H9 (cell line): ENCODE data around the gene LIF. TPM values are rescaled to one million over a fixed set of nuclear protein-coding genes. Genes with fewer than 3 reads are reported as not detected.

Source experiments
- DNase-seq: peaks from one replicate; pipeline ENCODE4 v3.0.0-alpha.2; 2017
- H2AFZ ChIP-seq: one replicate; pipeline ENCODE4 v1.6.1; 2013; ENCODE audit warnings: mild to moderate bottlenecking, low read length, control low read depth, moderate library complexity
- H2AK5ac ChIP-seq: 2 replicates; pipeline ENCODE4 v1.6.1; 2013; ENCODE audit warnings: low read length, control low read depth, mixed read lengths; ENCODE audit not compliant: insufficient read length
- H2BK120ac ChIP-seq: one replicate; pipeline ENCODE4 v1.6.1; 2013; ENCODE audit warnings: low read depth, mild to moderate bottlenecking, low read length, control low read depth, inconsistent platforms; ENCODE audit not compliant: poor library complexity, severe bottlenecking
- H2BK12ac ChIP-seq: 2 replicates; pipeline ENCODE4 v1.6.1; 2013; ENCODE audit warnings: low read length, control low read depth, mixed read lengths, low read depth; ENCODE audit not compliant: insufficient read length
- H2BK15ac ChIP-seq: 2 replicates; pipeline ENCODE4 v1.6.1; 2013; ENCODE audit warnings: low read depth, low read length, control low read depth
- H2BK20ac ChIP-seq: one replicate; pipeline ENCODE4 v1.6.1; 2013; ENCODE audit warnings: low read depth, mild to moderate bottlenecking, low read length, control low read depth, inconsistent platforms; ENCODE audit not compliant: poor library complexity, severe bottlenecking
- H2BK5ac ChIP-seq: 2 replicates; pipeline ENCODE4 v1.6.1; 2013; ENCODE audit warnings: low read length, control low read depth, mixed read lengths; ENCODE audit not compliant: insufficient read length
- H3K14ac ChIP-seq: 2 replicates; pipeline ENCODE4 v1.6.1; 2013; ENCODE audit warnings: low read length, control low read depth; ENCODE audit not compliant: insufficient read depth
- H3K18ac ChIP-seq: 2 replicates; pipeline ENCODE4 v1.6.1; 2013; ENCODE audit warnings: low read depth, mild to moderate bottlenecking, mixed read lengths, low read length, control low read depth; ENCODE audit not compliant: insufficient read length
- H3K23ac ChIP-seq: 2 replicates; pipeline ENCODE4 v1.6.1; 2013; ENCODE audit warnings: low read length, control low read depth, mixed read lengths, low read depth; ENCODE audit not compliant: insufficient read length
- H3K23me2 ChIP-seq: 2 replicates; pipeline ENCODE4 v1.6.1; 2013; ENCODE audit warnings: low read depth, mild to moderate bottlenecking, mixed read lengths, low read length, control low read depth; ENCODE audit not compliant: insufficient read length, poor library complexity, severe bottlenecking
- H3K27ac ChIP-seq: 2 replicates; pipeline ENCODE4 v1.5.1; 2013; ENCODE audit warnings: low read length, control low read depth, mixed read lengths, low read depth; ENCODE audit not compliant: insufficient read length
- H3K27me3 ChIP-seq: 2 replicates; pipeline ENCODE4 v1.6.1; 2013; ENCODE audit warnings: low read length, control low read depth, inconsistent platforms; ENCODE audit not compliant: insufficient read depth
- H3K4ac ChIP-seq: 2 replicates; pipeline ENCODE4 v1.6.1; 2013; ENCODE audit warnings: low read depth, mild to moderate bottlenecking, control low read depth, inconsistent platforms, low read length, moderate library complexity
- H3K4me1 ChIP-seq: 2 replicates; pipeline ENCODE4 v1.6.1; 2013; ENCODE audit warnings: low read length, control low read depth, inconsistent platforms; ENCODE audit not compliant: insufficient read depth
- H3K4me2 ChIP-seq: 2 replicates; pipeline ENCODE4 v1.6.1; 2013; ENCODE audit warnings: low read length, control low read depth, mixed read lengths; ENCODE audit not compliant: insufficient read length, insufficient read depth
- H3K56ac ChIP-seq: 2 replicates; pipeline ENCODE4 v1.6.1; 2013; ENCODE audit warnings: low read depth, mild to moderate bottlenecking, mixed read lengths, low read length, control low read depth; ENCODE audit not compliant: insufficient read length
- H3K79me1 ChIP-seq: 2 replicates; pipeline ENCODE4 v1.6.1; 2013; ENCODE audit warnings: low read depth, mild to moderate bottlenecking, moderate library complexity, low read length, control low read depth, inconsistent platforms; ENCODE audit not compliant: insufficient read depth, poor library complexity, severe bottlenecking
- H3K79me2 ChIP-seq: 2 replicates; pipeline ENCODE4 v1.6.1; 2013; ENCODE audit warnings: low read length, control low read depth, inconsistent platforms; ENCODE audit not compliant: insufficient read depth
- H3K9ac ChIP-seq: 2 replicates; pipeline ENCODE4 v1.6.1; 2013; ENCODE audit warnings: low read length, control low read depth, mixed read lengths; ENCODE audit not compliant: insufficient read length; ENCODE audit errors: extremely low read depth
- H3K9me3 ChIP-seq: one replicate; pipeline ENCODE4 v1.6.1; 2013; ENCODE audit warnings: low read depth, low read length, inconsistent platforms; ENCODE audit not compliant: control insufficient read depth
- H3T11ph ChIP-seq: one replicate; pipeline ENCODE4 v1.6.1; 2013; ENCODE audit warnings: mild to moderate bottlenecking, low read length, control low read depth, inconsistent platforms
- H4K20me1 ChIP-seq: one replicate; pipeline ENCODE4 v1.6.1; 2013; ENCODE audit not compliant: control insufficient read depth, insufficient read length, insufficient read depth
- H4K5ac ChIP-seq: 2 replicates; pipeline ENCODE4 v1.6.1; 2013; ENCODE audit warnings: low read depth, mild to moderate bottlenecking, mixed read lengths, low read length, control low read depth; ENCODE audit not compliant: insufficient read length
- H4K8ac ChIP-seq: replicated peaks from 2 replicates; pipeline ENCODE4 v1.6.1; 2013; ENCODE audit warnings: low read length, control low read depth, mixed read lengths, low read depth; ENCODE audit not compliant: insufficient read length
- H4K91ac ChIP-seq: 2 replicates; pipeline ENCODE4 v1.6.1; 2013; ENCODE audit warnings: low read depth, mild to moderate bottlenecking, moderate library complexity, mixed read lengths, low read length, control low read depth; ENCODE audit not compliant: insufficient read length
- H3K27ac Mint-ChIP-seq, 3 experiments: 2 replicates in 2 of 3; 3 replicates in 1 of 3; pipeline ENCODE4 v1.8.0; 2020 to 2021; ENCODE audit warnings: mixed read lengths in 3 of 3, mild to moderate bottlenecking in 1 of 3, moderate library complexity in 1 of 3
- H3K27me3 Mint-ChIP-seq: 2 replicates; pipeline ENCODE4 v1.8.0; 2021; ENCODE audit warnings: low read depth, mild to moderate bottlenecking, moderate library complexity, mixed read lengths
- H3K36me3 Mint-ChIP-seq, 3 experiments: 2 replicates in 2 of 3; 3 replicates in 1 of 3; pipeline ENCODE4 v1.8.0; 2020 to 2021; ENCODE audit warnings: low read depth in 3 of 3, mixed read lengths in 3 of 3; ENCODE audit not compliant: insufficient read depth in 1 of 3
- H3K4me1 Mint-ChIP-seq, 2 experiments: 2 replicates each; pipeline ENCODE4 v1.8.0; 2020; ENCODE audit warnings: mixed read lengths in 2 of 2
- H3K4me3 Mint-ChIP-seq, 2 experiments: 2 replicates in 1 of 2; 3 replicates in 1 of 2; pipeline ENCODE4 v1.8.0; 2020 to 2021; ENCODE audit warnings: mild to moderate bottlenecking in 2 of 2, mixed read lengths in 2 of 2, moderate library complexity in 1 of 2
- H3K9me3 Mint-ChIP-seq, 2 experiments: 2 replicates in 1 of 2; 3 replicates in 1 of 2; pipeline ENCODE4 v1.8.0; 2020; ENCODE audit warnings: mild to moderate bottlenecking in 2 of 2, mixed read lengths in 2 of 2, moderate library complexity in 1 of 2
- WGBS: extraction: QIAGEN DNeasy Blood & Tissue Kit; methylation state at CpG from one replicate; pipeline ENCODE4 v1.1.7; 2013; ENCODE audit warnings: missing lambda C conversion rate, low lambda C conversion rate, mixed read lengths; ENCODE audit not compliant: insufficient read length; ENCODE audit errors: extremely low coverage; 5-methylcytosine and 5-hydroxymethylcytosine counted together
- total RNA-seq: library from RNA; stranded (reverse); gene quantifications from 2 replicates; pipeline ENCODE4 v1.2.1, GENCODE V29; 2021
- TF ChIP-seq, protein P1 (sequence below): fragments of 200-600 bp; sonication (generic); conservative IDR thresholded peaks from 3 replicates; pipeline ENCODE4 v1.8.0; 2021; ENCODE audit warnings: antibody characterized with exemption, mild to moderate bottlenecking

The LIF gene
- total RNA-seq, 1 experiment from 2014 or later: 6.1 TPM

DNA sequence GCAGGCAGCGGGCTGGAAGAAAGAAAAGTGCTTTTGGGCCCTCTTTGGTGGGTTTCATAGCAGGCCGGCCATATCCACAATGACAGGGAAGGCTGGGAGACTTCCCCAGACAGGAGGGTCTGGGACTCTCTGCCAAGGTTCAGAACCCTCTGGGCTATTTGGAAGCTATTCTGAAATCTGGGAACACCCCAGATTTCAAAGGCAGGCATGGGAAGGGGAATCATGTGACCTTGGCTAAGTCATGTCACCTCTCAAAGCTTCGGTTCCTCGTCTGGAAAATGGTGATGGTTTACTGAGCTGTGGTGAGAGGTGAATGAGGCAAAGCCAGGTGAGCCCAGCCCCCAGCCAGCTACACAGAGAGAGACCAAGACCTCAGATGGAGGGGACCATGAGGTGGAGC is 38.1 kb upstream of the LIF start:
- H3K27me3 ChIP-seq: no peaks in the 10 kb centered on the region
- no peak overlapping the region for H2BK120ac ChIP-seq
- H3K27ac ChIP-seq: no peak overlapping the region
- H3K27ac Mint-ChIP-seq: peak overlapping the region in 2 of 3 experiments; percentile 55 to 59; a peak in 1 of 7 replicates
- no peak overlapping the region; a peak in 1 of 5 replicates for H3K4me3 Mint-ChIP-seq
- no peak overlapping the region for H2AK5ac ChIP-seq
- H3K9ac ChIP-seq: no peak overlapping the region
- H2AFZ ChIP-seq: no peak overlapping the region
- no peaks in the 10 kb centered on the region for H3K9me3 Mint-ChIP-seq
- no peak overlapping the region for H3T11ph ChIP-seq
- H2BK15ac ChIP-seq: no peak overlapping the region
- peaks cover 4% of the 10 kb centered on the region for H3K23me2 ChIP-seq
- TF ChIP-seq, protein P1, sequence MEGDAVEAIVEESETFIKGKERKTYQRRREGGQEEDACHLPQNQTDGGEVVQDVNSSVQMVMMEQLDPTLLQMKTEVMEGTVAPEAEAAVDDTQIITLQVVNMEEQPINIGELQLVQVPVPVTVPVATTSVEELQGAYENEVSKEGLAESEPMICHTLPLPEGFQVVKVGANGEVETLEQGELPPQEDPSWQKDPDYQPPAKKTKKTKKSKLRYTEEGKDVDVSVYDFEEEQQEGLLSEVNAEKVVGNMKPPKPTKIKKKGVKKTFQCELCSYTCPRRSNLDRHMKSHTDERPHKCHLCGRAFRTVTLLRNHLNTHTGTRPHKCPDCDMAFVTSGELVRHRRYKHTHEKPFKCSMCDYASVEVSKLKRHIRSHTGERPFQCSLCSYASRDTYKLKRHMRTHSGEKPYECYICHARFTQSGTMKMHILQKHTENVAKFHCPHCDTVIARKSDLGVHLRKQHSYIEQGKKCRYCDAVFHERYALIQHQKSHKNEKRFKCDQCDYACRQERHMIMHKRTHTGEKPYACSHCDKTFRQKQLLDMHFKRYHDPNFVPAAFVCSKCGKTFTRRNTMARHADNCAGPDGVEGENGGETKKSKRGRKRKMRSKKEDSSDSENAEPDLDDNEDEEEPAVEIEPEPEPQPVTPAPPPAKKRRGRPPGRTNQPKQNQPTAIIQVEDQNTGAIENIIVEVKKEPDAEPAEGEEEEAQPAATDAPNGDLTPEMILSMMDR: no peak
- no peak overlapping the region for H2BK20ac ChIP-seq
- H3K27me3 Mint-ChIP-seq: no peaks in the 10 kb centered on the region
- no peak overlapping the region for H3K4me2 ChIP-seq
- no peaks in the 10 kb centered on the region for H3K79me1 ChIP-seq
- H4K20me1 ChIP-seq: no peaks in the 10 kb centered on the region
- no peaks in the 10 kb centered on the region for H3K9me3 ChIP-seq
- no CpG with 5 or more reads among the region's 4 CpGs for WGBS
- H3K23ac ChIP-seq: no peak overlapping the region
- no peak overlapping the region for H3K14ac ChIP-seq
- peaks cover 3 to 6% of the 10 kb centered on the region in 2 experiments for H3K4me1 Mint-ChIP-seq
- no peak overlapping the region for H2BK12ac ChIP-seq
- H3K18ac ChIP-seq: no peak overlapping the region
- H4K8ac ChIP-seq: no peak overlapping the region
- peaks cover 0 to 2% (median 0%) of the 10 kb centered on the region in 3 experiments; a peak in 1 of 7 replicates for H3K36me3 Mint-ChIP-seq
- H3K79me2 ChIP-seq: no peaks in the 10 kb centered on the region
- no peak overlapping the region for H2BK5ac ChIP-seq
- DNase-seq: no peak
- no peak overlapping the region for H4K5ac ChIP-seq
- H4K91ac ChIP-seq: no peak overlapping the region
- no peaks in the 10 kb centered on the region; the same call in 1 of the 2 replicates for H3K4me1 ChIP-seq
- H3K56ac ChIP-seq: no peak overlapping the region
- H3K4ac ChIP-seq: no peak overlapping the region
